NCI-H460 (cell line): Measurements from ENCODE around the gene SLC4A5. TPM values are rescaled to one million over a fixed set of nuclear protein-coding genes. Genes with fewer than 3 reads are reported as not detected.

Experiments used
- DNase-seq: peaks from one replicate; pipeline ENCODE4 v3.0.0-alpha.2; 2016; ENCODE audit warnings: low read depth; ENCODE audit errors: extremely low read depth
- polyA plus RNA-seq: library from polyadenylated mRNA; depleted of rRNA; stranded (reverse); fragments of >200 nt; gene quantifications from 2 replicates; pipeline ENCODE4 v1.2.3, GENCODE V29; 2014; cell fraction: nucleus; rRNA removed
- total RNA-seq: library from RNA; depleted of rRNA; stranded (reverse); fragments of >200 nt; shearing (Covaris generic); gene quantifications from 2 replicates; pipeline ENCODE4 v1.2.3, GENCODE V29; 2014; rRNA removed

The SLC4A5 gene
- total RNA-seq: 0.40 and 1.6 TPM in 2 replicates
- 1.7 TPM in 1 of 2 replicates, not detected in the other for polyA plus RNA-seq

DNA sequence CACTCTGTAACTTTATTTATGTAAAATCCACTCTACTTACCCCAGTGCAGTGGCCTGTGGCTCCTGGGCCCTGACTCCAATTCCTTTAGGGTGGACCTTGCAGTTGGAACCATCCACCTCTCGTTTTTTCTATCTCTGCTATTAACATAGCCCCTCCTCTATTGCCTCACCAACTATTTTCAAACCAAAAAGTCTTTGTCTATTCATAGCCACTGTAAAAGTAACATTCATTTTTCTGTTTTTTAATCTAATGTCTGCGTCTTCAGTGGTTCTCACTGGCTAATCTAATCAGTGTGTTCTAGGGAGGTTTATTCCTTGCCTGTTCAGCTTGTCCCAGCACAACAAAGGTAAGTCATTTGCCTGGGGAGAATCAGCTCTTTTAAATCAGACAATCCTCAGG lies at the start of gene SLC4A5:
SLC4A5 (minus strand) TSS at position 101 of the 400 bp plus-strand sequence. CDS start 28,393 bp downstream, outside the sequence.
- no peak for DNase-seq

DNA sequence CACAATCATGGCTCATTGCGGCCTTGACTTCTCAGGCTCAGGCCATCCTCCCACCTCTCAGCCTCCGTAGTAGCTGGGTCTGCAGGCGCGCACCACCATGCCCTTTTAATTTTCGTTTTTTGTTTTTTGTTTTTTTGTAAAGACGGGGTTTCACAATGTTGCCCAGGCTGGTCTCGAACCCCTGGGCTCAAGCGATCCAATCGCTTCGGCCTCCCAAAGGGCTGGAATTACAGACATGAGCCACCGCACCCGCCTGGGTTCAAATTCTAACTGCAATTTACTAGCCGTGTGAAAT lies 49.2 kb upstream of the SLC4A5 start:
- no peak for DNase-seq

- DNase-seq: peak; percentile 92
Measured at GRCh38 chr2:74391580-74392448, 48.6 kb upstream of the SLC4A5 start.

DNA sequence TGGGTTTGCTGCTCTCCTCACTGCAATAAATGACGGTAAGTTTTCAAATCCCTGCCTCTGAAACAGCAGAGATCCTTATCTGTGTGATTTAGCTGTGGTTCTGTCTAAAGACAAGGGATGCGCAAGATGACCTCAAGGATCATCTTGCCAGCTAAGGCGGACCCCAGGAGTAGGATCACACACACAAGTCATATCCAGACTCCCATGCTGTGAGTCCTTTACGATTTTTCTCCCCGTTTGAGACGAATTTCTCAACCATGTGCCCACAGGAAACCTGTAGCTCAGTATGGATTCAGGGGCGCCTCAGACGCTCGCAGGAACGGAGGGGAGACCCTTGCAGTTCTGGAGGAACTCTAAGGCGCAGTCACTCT lies 48.0 kb upstream of the SLC4A5 start:
- no peak for DNase-seq

DNA sequence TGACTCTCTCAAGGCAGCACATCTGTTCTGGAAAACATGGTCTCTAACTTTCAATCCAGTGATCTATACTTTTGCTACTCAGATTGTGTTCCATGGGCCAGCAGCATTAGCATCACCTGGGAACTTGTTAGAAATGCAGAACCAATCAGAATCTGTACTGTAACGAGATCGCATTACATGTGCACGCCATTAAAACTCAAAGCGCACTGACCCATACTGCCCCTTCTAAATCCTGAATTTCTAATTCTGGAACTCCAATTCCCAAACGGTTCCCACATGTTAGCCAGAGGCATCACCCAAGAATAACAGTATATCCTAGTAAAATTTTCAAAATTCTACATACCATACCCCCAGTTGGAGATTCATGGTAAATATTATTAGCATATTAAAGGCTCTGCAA lies 47.4 kb upstream of the SLC4A5 start:
- no peak for DNase-seq

GRCh38 chr2:74387346-74387745 lies 44.1 kb upstream of the SLC4A5 start:
- no peak for DNase-seq

GRCh38 chr2:74385396-74385795 lies 42.2 kb upstream of the SLC4A5 start:
- no peak for DNase-seq

GRCh38 chr2:74384051-74384450 lies 40.8 kb upstream of the SLC4A5 start:
- no peak for DNase-seq

DNA sequence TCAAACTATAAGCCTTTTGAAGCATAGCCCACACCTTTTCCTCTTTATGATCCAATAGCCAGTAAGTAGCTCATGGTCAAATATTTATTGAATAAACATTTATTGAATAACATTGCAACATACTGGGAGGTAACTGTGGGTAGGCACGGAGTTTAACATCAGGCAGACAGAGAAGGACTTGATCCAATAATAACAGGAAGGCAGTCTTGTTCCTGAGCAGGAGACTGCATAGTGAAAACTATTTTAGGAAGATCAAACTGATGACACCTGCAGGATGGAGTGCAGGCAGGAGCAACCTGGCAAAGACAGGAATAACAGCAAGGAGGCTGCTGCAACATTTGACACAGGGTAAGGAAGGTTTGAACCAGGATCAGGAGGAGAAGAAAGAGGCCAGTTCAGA lies 40.0 kb upstream of the SLC4A5 start:
- DNase-seq: no peak

- DNase-seq: no peak
Measured at GRCh38 chr2:74381751-74382150, 38.5 kb upstream of the SLC4A5 start.

DNA sequence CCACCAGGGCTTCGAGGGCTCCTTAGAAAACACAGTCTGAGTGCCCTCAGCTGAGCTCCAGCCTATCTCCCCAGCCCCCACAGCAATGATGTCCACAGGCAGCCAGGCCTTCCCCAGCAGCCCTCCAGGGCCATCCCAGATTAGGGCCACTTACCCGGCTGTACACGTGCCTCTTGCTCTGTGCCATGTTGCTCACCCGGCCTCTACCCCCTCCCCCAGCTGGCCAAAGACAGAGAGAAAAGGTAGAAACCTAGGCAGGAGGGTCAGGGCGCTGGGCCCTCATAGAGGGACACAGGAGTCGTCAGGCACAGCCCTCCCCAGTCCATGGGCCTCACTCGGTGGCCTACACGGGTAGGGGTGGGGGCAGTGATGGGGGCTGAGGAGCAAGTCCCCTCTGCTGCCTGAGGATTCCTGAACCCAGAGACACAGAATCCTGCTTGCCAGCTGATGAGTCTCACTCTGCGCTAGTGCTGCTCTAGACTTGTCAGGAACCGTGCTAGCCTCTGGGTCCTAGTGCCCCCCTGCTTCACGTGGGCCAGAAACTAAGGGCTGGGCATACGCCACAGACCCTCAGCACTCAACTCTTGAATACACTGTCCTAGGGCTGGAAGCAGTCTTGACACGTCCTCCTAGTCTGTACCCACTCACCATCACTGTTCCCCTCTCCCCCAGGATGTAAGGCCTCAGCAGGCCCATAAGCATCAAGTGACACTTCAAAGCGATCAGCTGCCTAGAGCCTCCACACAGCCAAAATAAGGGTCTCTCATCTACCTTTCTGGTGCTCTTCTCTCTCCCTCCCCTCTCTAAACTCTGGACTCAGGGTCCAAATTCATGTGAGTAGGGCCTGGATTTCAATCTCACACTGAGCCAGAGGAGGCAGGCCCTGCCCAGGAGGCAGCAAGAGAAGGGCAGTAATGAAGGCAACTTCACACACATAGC lies 36.9 kb upstream of the SLC4A5 start, which contains the start of gene DCTN1:
DCTN1 (minus strand) TSS at position 461 of the 939 bp plus-strand sequence; CDS start at position 187, 274 bp downstream.
- peak; percentile 16 for DNase-seq

- DNase-seq: no peak
Measured at GRCh38 chr2:74378007-74378406, 34.8 kb upstream of the SLC4A5 start.

DNA sequence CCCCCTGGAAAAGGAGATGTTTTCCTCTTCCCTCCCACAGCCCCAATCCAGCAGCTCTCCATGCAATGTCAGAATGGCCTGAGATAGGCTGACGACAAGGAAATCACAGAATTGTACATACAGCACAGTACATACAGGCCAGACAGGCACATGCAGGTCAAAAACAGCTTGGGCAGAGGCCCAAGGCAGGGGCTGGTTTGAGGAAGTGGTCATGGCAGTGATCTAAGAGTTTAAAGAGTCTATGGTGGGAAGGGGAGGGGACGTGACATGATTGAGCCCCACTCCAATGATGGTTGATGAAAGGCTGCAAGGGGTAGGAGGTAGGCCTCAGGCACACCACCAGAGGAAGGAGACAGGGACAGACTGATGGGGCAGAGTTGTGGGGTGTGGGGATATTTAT lies 32.6 kb upstream of the SLC4A5 start:
- no peak for DNase-seq

GRCh38 chr2:74374509-74375205 lies 31.4 kb upstream of the SLC4A5 start:
- no peak for DNase-seq

DNA sequence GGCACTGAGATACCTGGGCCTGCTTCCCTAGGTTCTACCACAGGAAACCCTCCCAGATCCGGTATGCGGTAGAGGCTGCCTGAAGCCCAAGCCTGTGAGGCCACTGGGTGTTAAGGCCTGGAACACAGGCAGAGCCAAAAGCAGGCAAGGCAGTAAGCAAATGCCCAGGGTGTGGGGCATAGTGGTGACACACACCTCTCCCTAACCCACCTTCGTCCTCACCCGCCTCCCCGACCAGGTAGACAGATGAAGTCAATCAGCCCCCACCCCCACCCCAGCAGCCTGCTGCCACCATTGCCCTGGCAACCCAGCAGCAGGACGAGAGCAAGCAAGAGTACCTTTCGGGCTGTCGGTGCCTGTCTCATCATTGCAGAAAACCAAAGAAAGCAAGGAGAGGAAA lies 30.8 kb upstream of the SLC4A5 start:
- DNase-seq: no peak

GRCh38 chr2:74373221-74373676 lies 30.0 kb upstream of the SLC4A5 start:
- no peak for DNase-seq

DNA sequence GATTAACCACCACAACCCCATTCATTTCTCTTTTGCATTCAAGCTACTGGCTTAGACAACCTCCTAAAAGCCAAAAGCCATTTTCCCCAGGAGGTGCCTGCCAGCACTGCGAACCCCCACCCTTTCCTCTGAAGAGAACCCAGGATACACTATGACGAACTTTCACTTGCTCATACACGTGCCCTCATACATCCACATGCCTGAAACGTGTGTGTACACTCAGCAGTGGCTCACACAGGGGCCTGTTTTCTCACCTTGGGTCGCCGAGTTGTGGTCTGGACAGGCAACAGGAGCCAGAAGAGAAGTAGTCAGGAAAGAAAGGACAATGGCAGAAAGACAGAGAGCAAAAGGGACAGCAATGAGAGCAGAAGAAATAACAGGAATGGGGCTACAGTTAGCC lies 29.5 kb upstream of the SLC4A5 start:
- DNase-seq: no peak

DNA sequence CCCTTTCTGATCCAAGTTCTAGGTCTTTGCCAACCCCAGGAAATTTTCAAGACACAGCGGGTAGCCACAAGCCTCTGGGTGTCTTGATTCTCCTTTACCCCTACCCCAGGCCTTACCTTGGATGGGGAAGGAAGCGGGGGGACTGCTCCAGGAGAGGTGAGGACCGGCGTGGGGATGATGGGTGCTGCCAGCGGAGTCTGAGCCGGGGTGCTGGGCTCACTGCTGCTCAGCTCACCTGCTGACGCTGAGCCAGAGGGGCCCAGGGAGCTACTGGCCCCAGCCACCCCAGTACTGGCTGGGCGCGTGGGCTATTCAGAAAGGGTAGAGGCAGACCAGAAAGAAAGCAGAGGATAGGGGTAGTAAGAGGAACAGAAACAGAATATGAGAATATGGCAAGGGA lies 28.2 kb upstream of the SLC4A5 start:
- DNase-seq: no peak

GRCh38 chr2:74369976-74370375 lies 26.8 kb upstream of the SLC4A5 start:
- no peak for DNase-seq

DNA sequence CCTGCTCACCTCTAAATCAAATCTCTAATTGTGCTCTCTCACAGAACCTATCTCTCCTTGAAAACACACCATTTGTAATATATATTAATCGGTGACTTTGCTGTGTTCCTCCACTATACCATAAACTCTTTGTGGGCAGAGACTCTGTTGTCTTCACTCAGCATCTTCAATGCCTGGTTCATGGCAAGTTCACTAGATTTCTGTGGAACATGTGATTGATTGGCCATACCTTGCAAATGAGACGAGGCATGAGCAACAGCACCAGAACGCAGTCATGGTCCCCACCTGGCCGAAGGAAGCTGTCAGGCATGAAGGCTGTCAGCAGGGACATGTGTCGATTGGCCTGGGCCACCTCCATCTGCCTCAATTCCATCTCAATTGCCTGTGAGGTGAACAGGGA lies 25.3 kb upstream of the SLC4A5 start:
- no peak for DNase-seq

DNA sequence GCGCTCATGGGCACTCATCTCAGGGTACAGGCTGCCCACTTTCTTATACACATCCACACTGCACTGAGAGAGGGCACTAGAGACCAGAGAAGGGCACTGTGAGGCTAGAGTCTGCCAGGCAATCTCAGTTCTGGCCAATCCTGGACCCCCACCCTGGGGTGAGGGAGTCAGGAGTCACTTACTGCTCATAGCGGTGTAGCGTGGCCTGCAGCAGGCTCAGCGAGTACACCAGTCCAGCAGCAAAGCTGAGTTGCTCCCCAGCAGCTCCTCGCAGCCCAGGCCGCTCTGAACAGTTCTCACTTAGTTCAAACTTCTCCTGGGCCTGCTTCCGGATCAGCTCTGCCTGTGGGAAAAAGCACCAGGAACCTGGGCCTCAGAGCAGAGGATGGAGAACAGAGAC lies 24.6 kb upstream of the SLC4A5 start:
- DNase-seq: no peak
